Measurements from ENCODE around the gene PPP2R5C.

Gene PPP2R5C

DNA sequence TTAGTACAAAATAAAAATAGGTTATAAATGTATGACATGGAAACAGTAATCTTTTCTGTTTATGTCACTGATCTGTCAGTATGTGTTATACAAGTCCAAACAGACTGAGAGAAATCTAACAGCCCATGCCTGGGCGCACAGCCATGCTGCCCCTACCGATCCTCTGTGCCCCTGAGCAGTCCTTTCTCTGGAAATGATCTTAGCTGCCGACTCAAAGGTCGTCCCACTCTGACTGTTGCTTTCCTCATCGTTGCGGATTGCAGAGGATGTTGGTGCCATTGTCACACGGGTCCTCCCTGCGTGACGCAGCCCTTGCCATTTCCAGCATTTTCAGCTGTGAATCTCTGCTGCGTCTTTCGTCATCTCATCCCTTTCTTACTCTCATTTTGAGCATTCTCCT is 119.9 kb downstream of the PPP2R5C start:
- TF ChIP-seq CREB1 (IDR thresholded peaks at IDR 0.05; ENCODE audit: low read depth), result no peak
- TF ChIP-seq EP300 (IDR thresholded peaks at IDR 0.05; ENCODE audit: borderline replicate concordance), result no peak
- TF ChIP-seq CEBPB (IDR thresholded peaks at IDR 0.05), result no peak
- TF ChIP-seq, protein P1, sequence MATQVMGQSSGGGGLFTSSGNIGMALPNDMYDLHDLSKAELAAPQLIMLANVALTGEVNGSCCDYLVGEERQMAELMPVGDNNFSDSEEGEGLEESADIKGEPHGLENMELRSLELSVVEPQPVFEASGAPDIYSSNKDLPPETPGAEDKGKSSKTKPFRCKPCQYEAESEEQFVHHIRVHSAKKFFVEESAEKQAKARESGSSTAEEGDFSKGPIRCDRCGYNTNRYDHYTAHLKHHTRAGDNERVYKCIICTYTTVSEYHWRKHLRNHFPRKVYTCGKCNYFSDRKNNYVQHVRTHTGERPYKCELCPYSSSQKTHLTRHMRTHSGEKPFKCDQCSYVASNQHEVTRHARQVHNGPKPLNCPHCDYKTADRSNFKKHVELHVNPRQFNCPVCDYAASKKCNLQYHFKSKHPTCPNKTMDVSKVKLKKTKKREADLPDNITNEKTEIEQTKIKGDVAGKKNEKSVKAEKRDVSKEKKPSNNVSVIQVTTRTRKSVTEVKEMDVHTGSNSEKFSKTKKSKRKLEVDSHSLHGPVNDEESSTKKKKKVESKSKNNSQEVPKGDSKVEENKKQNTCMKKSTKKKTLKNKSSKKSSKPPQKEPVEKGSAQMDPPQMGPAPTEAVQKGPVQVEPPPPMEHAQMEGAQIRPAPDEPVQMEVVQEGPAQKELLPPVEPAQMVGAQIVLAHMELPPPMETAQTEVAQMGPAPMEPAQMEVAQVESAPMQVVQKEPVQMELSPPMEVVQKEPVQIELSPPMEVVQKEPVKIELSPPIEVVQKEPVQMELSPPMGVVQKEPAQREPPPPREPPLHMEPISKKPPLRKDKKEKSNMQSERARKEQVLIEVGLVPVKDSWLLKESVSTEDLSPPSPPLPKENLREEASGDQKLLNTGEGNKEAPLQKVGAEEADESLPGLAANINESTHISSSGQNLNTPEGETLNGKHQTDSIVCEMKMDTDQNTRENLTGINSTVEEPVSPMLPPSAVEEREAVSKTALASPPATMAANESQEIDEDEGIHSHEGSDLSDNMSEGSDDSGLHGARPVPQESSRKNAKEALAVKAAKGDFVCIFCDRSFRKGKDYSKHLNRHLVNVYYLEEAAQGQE (IDR thresholded peaks at IDR 0.05; ENCODE audit: low read depth), result no peak
- TF ChIP-seq EGR1 (IDR thresholded peaks at IDR 0.05), result no peak
- no peak for TF ChIP-seq TCF12 (IDR thresholded peaks at IDR 0.05; ENCODE audit: low read depth)
- no peak for TF ChIP-seq TAF1 (IDR thresholded peaks at IDR 0.05; ENCODE audit: low read depth)
- TF ChIP-seq, protein P2, sequence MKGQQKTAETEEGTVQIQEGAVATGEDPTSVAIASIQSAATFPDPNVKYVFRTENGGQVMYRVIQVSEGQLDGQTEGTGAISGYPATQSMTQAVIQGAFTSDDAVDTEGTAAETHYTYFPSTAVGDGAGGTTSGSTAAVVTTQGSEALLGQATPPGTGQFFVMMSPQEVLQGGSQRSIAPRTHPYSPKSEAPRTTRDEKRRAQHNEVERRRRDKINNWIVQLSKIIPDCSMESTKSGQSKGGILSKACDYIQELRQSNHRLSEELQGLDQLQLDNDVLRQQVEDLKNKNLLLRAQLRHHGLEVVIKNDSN (IDR thresholded peaks at IDR 0.05), result no peak
- TF ChIP-seq TEAD4 (IDR thresholded peaks at IDR 0.05), result no peak
- TF ChIP-seq, protein P3, sequence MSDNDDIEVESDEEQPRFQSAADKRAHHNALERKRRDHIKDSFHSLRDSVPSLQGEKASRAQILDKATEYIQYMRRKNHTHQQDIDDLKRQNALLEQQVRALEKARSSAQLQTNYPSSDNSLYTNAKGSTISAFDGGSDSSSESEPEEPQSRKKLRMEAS (IDR thresholded peaks at IDR 0.05), result no peak
- TF ChIP-seq ZBTB7A (IDR thresholded peaks at IDR 0.05; ENCODE audit: low read depth), result no peak
- no peak for TF ChIP-seq RAD21 (IDR thresholded peaks at IDR 0.05; ENCODE audit: low read depth)
- TF ChIP-seq FOXM1 (IDR thresholded peaks at IDR 0.05; ENCODE audit: borderline replicate concordance, low read depth), result no peak
- TF ChIP-seq NFIC (IDR thresholded peaks at IDR 0.05), result no peak
- TF ChIP-seq YY1 (IDR thresholded peaks at IDR 0.05; ENCODE audit: low read depth), result no peak

DNA sequence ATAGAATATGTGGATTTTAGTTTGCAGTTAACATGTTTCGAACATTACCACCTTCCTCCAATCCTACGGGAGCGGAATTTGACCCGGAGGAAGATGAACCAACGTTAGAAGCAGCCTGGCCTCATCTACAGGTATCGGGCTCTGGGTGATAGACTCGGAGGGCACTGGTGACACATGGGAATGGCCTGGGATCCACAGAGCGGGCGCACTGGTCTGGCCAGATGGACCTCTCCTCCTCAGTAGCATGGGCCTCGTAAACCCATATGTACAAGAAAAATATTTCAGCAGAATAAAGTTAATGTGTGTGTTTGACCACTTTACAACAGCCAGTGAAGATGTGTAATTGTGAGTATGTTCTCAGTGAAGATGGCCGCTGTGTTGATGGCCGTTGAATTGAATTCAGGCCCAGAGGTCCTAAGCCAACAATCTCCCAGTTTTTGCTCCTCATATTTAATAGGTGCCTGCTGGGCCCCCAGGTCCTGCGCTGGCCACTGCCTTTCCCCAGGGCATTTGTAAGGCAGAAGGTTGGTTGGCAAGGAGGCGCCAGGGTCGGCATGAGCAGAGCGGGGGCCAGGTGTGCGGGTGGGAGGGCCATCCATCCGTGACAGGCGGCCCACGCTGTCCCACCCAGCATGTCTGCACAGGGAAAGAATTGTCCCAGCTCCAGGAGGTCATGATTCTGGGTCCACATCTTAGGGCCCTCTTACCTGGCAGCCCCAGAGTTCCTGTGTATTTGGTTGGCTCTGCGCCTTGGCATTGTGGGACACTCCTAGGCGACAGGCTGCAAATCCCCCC is 120.8 kb downstream of the PPP2R5C start:
- TF ChIP-seq CREB1 (IDR thresholded peaks at IDR 0.05; ENCODE audit: low read depth) (no peak), RAD21 (IDR thresholded peaks at IDR 0.05; ENCODE audit: low read depth) (no peak), TEAD4 (IDR thresholded peaks at IDR 0.05) (no peak), EGR1 (IDR thresholded peaks at IDR 0.05) (no peak), TCF12 (IDR thresholded peaks at IDR 0.05; ENCODE audit: low read depth) (peak; percentile 33; the same call in 1 of the 2 replicates)

DNA sequence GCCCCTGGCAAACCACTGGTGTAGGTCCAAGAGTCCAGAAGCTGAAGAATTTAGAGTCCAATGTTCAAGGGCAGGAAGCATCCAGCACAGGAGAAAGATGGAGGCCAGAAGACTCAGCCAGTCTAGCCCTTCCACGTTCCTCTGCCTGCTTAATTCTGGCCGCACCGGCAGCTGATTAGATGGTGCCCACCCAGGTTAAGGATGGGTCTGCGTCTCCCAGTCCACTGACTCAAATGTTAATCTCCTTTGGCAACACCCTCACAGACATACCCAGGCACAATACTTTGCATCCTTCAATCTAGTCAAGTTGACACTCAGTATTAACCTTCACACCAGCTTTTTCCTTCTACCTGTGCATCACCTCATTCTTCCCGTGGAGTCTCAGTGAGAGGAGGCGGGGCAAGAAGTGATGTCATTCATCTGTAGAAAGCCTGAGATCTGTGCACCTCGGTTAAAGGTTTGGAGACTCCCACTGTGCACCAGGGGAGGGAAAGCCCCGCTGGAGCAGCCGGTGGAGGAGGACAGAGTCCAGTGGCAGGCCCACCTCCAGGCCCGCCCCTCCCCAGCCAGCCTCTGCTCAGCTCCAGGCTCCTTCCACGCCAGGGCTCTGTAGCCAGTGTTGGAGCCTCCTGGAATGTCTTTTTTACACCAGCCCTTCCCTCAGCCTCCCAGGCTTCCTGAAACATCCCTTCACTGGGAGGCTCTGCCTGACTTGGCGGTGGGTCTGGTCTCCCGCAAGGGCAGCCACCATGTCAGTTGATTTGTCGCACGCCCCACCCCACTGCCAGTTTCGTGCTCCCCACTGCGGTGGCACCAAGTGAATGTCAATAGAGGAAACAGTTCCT is 122.8 kb downstream of the PPP2R5C start:
- TF ChIP-seq TCF12 (IDR thresholded peaks at IDR 0.05; ENCODE audit: low read depth) (no peak), ZBTB7A (IDR thresholded peaks at IDR 0.05; ENCODE audit: low read depth) (no peak), CEBPB (IDR thresholded peaks at IDR 0.05) (no peak), EP300 (IDR thresholded peaks at IDR 0.05; ENCODE audit: borderline replicate concordance) (no peak), CREB1 (IDR thresholded peaks at IDR 0.05; ENCODE audit: low read depth) (no peak), NFIC (IDR thresholded peaks at IDR 0.05) (no peak), FOXM1 (IDR thresholded peaks at IDR 0.05; ENCODE audit: borderline replicate concordance, low read depth) (no peak), RAD21 (IDR thresholded peaks at IDR 0.05; ENCODE audit: low read depth) (no peak), EGR1 (IDR thresholded peaks at IDR 0.05) (no peak)
- TF ChIP-seq, protein P1 (IDR thresholded peaks at IDR 0.05; ENCODE audit: low read depth), result no peak
- TF ChIP-seq, protein P3 (IDR thresholded peaks at IDR 0.05), result no peak

DNA sequence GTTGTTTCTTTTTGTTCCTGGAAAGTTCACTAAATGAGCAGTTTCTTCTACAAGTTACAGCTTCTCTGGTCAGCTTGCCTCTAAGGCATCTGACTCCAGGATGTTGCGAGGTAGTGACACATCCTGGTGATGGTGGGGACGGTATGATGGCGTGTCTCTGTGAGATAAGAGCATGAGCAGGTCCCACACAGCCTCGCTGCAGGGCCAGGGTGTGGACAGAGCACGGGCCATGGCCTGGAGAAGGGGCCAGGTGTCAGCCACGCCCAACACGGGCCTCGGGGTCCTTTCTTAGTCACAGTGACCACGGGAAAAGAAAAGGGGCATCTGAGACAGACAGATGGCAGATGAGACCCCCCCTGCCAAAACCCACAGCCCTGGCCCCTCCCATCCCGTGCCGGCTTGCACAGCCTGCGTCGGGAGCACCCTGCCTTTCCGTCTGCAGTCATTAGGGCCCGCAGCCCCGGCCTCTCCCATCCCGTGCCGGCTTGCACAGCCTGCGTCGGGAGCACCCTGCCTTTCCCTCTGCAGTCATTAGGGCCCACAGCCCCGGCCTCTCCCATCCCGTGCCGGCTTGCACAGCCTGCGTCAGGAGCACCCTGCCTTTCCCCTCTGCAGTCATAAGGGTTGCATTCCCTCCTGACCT is 123.5 kb downstream of the PPP2R5C start:
- no peak for TF ChIP-seq CEBPB (IDR thresholded peaks at IDR 0.05)
- TF ChIP-seq, protein P3 (IDR thresholded peaks at IDR 0.05), result no peak
- TF ChIP-seq, protein P1 (IDR thresholded peaks at IDR 0.05; ENCODE audit: low read depth), result no peak
- TF ChIP-seq ZBTB7A (IDR thresholded peaks at IDR 0.05; ENCODE audit: low read depth), result no peak
- TF ChIP-seq YY1 (IDR thresholded peaks at IDR 0.05; ENCODE audit: low read depth), result no peak
- TF ChIP-seq TCF12 (IDR thresholded peaks at IDR 0.05; ENCODE audit: low read depth), result no peak
- no peak for TF ChIP-seq TAF1 (IDR thresholded peaks at IDR 0.05; ENCODE audit: low read depth)
